ENCODE data around the gene ATG16L1. TPM values are rescaled to one million over a fixed set of nuclear protein-coding genes. Genes with fewer than 3 reads are reported as not detected.

Gene ATG16L1
- total and polyA plus RNA-seq, 9 of the 15 experiments (the other 6 are each of a cell fraction or from before 2014, with no cell fraction given), result 6.4 to 21.3 (median 17.2) TPM

DNA sequence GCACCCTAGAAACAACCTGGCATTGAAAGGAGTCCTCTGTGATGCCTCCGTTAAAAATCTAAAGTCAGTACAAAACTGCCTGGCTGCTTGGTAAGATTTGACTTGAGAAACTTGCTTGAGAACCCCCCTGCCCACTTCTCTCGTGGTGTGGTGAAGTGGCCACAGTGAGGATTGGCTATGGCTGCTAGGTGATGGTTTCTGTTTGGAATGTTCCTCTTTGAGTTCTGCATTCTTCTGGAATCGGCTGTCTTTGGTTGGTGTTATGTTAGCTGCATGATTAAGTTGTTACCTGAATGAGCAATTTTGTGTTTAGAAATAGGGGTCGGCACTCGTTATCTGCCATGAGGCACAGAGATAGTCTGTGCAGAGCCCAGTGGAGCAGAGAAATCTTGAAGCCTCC lies 34.4 kb downstream of the ATG16L1 start:
- H4K20me1 ChIP-seq (replicated peaks; ENCODE audit: control insufficient read depth, insufficient read depth, low read length), result no peaks in the 10 kb centered on the region; the same call in 1 of the 2 replicates
- ChIA-PET CTCF (ENCODE audit: low intra/inter-chr PET ratio) (no interaction called here), POLR2A (no interaction called here)
- no peak for TF ChIP-seq HCFC1 (IDR thresholded peaks at IDR 0.05; ENCODE audit: low read depth, low read length)
- TF ChIP-seq POLR2H (tag; IDR thresholded peaks at IDR 0.05; ENCODE audit: low read depth), result no peak
- TF ChIP-seq ZC3H4 (CRISPR knock-in tag; IDR thresholded peaks at IDR 0.05; ENCODE audit: borderline replicate concordance), result no peak
- TF ChIP-seq, protein P1, sequence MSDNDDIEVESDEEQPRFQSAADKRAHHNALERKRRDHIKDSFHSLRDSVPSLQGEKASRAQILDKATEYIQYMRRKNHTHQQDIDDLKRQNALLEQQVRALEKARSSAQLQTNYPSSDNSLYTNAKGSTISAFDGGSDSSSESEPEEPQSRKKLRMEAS (CRISPR knock-in tag; IDR thresholded peaks at IDR 0.05), result no peak
- H3K9me1 ChIP-seq (ENCODE audit: control insufficient read depth, insufficient read depth, low read length), result no peaks in the 10 kb centered on the region
- H3K4me3 ChIP-seq, result no peak overlapping the region
- DNase-seq (ENCODE audit: extremely low read depth in 1 of 4, low spot score in 3 of 4) (no peak), ATAC-seq (no peak), FAIRE-seq (no peak)
- H3K36me3 ChIP-seq (ENCODE audit: control insufficient read depth, insufficient read depth, low read length), result peaks cover 79% of the 10 kb centered on the region
- H3K27me3 ChIP-seq (ENCODE audit: control insufficient read depth in 2 of 2, insufficient read depth in 2 of 2, low read length in 2 of 2), result no peaks in the 10 kb centered on the region
- in situ Hi-C loops (cut with MboI) (no loop called here), intact Hi-C loops (cut with micrococcal nuclease) (no loop called here)
- WGBS (ENCODE audit: insufficient coverage, low coverage, missing lambda C conversion rate), result 85% methylated on average over 4 of the region's 5 CpGs
- H3K9me3 ChIP-seq (replicated peaks; ENCODE audit: control insufficient read depth, insufficient read depth, low read depth, low read length), result no peaks in the 10 kb centered on the region; the same call in 1 of the 2 replicates
- no peak overlapping the region for H3K9ac ChIP-seq (ENCODE audit: insufficient read depth in 1 of 2, low read depth in 2 of 2, low read length in 2 of 2)
- no peak overlapping the region for H2AFZ ChIP-seq (ENCODE audit: low read depth, low read length)
- no peak overlapping the region for H3K27ac ChIP-seq (ENCODE audit: extremely low read depth, low read depth, low read length)
- no peaks in the 10 kb centered on the region for H3K79me2 ChIP-seq (ENCODE audit: control insufficient read depth, insufficient read depth, low read length)
- no peak overlapping the region for H3K4me2 ChIP-seq (ENCODE audit: insufficient read depth, low read length)
- no TSS peak for BruUV-seq (replicated peaks)
- H3K4me1 ChIP-seq (replicated peaks in 1 of 2; ENCODE audit: control insufficient read depth in 2 of 2, insufficient read depth in 2 of 2, low read length in 2 of 2), result no peaks in the 10 kb centered on the region

DNA sequence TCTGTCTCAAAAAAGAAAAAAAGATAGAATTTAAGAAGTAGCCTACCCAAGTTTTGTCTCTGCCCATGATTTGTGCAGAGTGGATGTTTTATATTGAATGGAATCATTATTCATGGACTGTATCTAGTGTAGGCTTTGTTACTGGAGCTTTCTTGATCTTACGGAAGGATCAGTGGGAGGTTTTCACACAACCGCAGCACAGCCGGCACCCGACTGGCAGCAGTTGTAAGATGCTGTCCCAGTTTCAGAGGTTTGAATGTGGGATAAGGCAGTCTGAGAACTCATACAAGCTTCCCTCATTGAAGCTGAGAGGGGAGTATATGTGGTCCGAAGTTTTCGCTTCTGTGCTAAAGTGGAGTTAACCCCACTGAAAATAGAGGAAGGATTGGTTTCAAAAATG lies 36.4 kb downstream of the ATG16L1 start:
- intact Hi-C loops (cut with micrococcal nuclease) (no loop called here), in situ Hi-C loops (cut with MboI) (no loop called here)
- H3K9ac ChIP-seq (ENCODE audit: insufficient read depth in 1 of 2, low read depth in 2 of 2, low read length in 2 of 2), result no peak overlapping the region
- no peaks in the 10 kb centered on the region for H3K27me3 ChIP-seq (ENCODE audit: control insufficient read depth in 2 of 2, insufficient read depth in 2 of 2, low read length in 2 of 2)
- ATAC-seq, result no peak
- POLR2A ChIA-PET, result no interaction called here
- no peak overlapping the region for H3K4me3 ChIP-seq
- FAIRE-seq, result no peak
- no peaks in the 10 kb centered on the region for H3K9me1 ChIP-seq (ENCODE audit: control insufficient read depth, insufficient read depth, low read length)
- no peak overlapping the region for H2AFZ ChIP-seq (ENCODE audit: low read depth, low read length)
- 94% methylated on average over 6 of the region's 6 CpGs for WGBS (ENCODE audit: insufficient coverage, low coverage, missing lambda C conversion rate)
- TF ChIP-seq ZNF324 (CRISPR knock-in tag; IDR thresholded peaks at IDR 0.05) (no peak), KAT2B (IDR thresholded peaks at IDR 0.05; ENCODE audit: low read depth, low read length) (no peak), TRIM28 (IDR thresholded peaks at IDR 0.05) (no peak), FOXK1 (CRISPR knock-in tag; IDR thresholded peaks at IDR 0.05; ENCODE audit: borderline replicate concordance) (no peak), ZNF707 (CRISPR knock-in tag; conservative IDR thresholded peaks at IDR 0.05) (no peak), NR4A1 (CRISPR knock-in tag; IDR thresholded peaks at IDR 0.05) (no peak), NR4A1 (tag; IDR thresholded peaks at IDR 0.05) (no peak), BRD9 (IDR thresholded peaks at IDR 0.05; ENCODE audit: low read depth, partially characterized antibody) (no peak)
- TF ChIP-seq, protein P2, sequence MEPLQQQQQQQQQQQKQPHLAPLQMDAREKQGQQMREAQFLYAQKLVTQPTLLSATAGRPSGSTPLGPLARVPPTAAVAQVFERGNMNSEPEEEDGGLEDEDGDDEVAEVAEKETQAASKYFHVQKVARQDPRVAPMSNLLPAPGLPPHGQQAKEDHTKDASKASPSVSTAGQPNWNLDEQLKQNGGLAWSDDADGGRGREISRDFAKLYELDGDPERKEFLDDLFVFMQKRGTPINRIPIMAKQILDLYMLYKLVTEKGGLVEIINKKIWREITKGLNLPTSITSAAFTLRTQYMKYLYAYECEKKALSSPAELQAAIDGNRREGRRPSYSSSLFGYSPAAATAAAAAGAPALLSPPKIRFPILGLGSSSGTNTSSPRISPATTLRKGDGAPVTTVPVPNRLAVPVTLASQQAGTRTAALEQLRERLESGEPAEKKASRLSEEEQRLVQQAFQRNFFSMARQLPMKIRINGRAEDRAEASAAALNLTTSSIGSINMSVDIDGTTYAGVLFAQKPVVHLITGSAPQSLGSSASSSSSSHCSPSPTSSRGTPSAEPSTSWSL (CRISPR knock-in tag; IDR thresholded peaks at IDR 0.05; ENCODE audit: borderline replicate concordance), result no peak
- no peak overlapping the region for H3K27ac ChIP-seq (ENCODE audit: extremely low read depth, low read depth, low read length)
- H3K9me3 ChIP-seq (replicated peaks; ENCODE audit: control insufficient read depth, insufficient read depth, low read depth, low read length), result no peaks in the 10 kb centered on the region; the same call in 1 of the 2 replicates
- no peaks in the 10 kb centered on the region for H3K4me1 ChIP-seq (replicated peaks in 1 of 2; ENCODE audit: control insufficient read depth in 2 of 2, insufficient read depth in 2 of 2, low read length in 2 of 2)
- no TSS peak for BruUV-seq (replicated peaks)
- no peaks in the 10 kb centered on the region; the same call in 1 of the 2 replicates for H4K20me1 ChIP-seq (replicated peaks; ENCODE audit: control insufficient read depth, insufficient read depth, low read length)
- H3K79me2 ChIP-seq (ENCODE audit: control insufficient read depth, insufficient read depth, low read length), result no peaks in the 10 kb centered on the region
- CTCF ChIA-PET (ENCODE audit: low intra/inter-chr PET ratio), result no interaction called here
- no peak for DNase-seq (ENCODE audit: extremely low read depth in 1 of 4, low spot score in 3 of 4)
- no peak overlapping the region for H3K4me2 ChIP-seq (ENCODE audit: insufficient read depth, low read length)
- H3K36me3 ChIP-seq (ENCODE audit: control insufficient read depth, insufficient read depth, low read length), result peaks cover 79% of the 10 kb centered on the region

Measured in K562 (cell line).